ENCODE results near the gene LRRC56. TPM values are rescaled to one million over a fixed set of nuclear protein-coding genes. Genes with fewer than 3 reads are reported as not detected.

The LRRC56 gene
- total and polyA plus RNA-seq, 9 of the 15 experiments (the other 6 are each of a cell fraction or from before 2014, with no cell fraction given), result 0.03 to 4.5 (median 1.0) TPM; not detected in 1

DNA sequence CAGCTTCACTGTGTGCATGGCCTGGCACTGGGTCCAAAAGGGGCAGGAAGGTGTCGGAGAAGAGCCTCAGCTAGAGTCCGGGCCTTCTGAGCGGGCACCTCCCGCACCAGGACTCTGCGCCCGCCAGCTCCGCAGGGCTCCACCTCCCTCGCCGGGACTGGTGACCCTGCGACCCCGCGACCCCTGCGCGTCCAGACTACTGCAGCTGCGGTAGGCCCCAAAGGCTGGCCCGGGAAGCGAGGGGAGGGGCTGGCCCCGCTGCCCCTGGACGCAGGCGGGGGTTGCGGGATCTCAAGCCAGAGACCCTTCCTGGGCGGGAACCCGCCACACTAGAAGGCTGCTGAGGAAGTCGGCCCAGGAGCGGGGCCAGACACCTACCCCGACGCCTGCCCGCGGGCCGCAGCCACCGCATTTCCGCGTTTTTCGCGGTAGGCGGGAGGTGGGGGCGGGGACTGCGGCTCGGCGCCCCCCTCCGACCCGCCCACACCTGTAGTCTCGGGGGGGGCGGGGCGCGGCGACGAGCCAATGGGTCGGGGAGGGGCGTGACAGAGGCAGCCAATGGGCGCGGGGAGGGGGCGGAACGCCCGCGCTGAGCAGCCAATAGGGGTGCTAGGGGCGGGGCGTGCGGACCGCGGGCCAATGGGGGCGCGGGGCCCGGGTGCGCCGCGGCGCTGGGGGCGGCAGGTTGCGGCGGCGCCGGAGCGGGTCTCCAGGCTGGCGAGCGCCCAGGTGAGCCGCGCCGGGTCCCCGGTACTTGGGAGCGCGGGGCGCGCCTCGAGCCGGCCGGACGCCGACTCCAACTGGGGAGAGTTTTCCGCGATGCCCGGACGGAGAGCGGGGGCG lies 23.2 kb downstream of the LRRC56 start, which contains the start of the genes LMNTD2 and RASSF7:
TSS of gene LMNTD2 (minus strand) at position 434 of the 843 bp plus-strand sequence. CDS start at position 412, 22 bp downstream.
TSS of gene RASSF7 (plus strand) at position 666 of the 843 bp plus-strand sequence. CDS start 799 bp downstream, outside the sequence.
- BruUV-seq (replicated peaks), result TSS peak; percentile 92
- 2% methylated on average over 41 of the region's 95 CpGs for WGBS (ENCODE audit: insufficient coverage, low coverage, missing lambda C conversion rate)
- Histone ChIP-seq H3K9me3 (replicated peaks; ENCODE audit: control insufficient read depth, insufficient read depth, low read depth, low read length) (no peaks in the 10 kb centered on the region), H3K4me1 (replicated peaks in 1 of 2; ENCODE audit: control insufficient read depth in 2 of 2, insufficient read depth in 2 of 2, low read length in 2 of 2) (peaks cover 19 to 83% of the 10 kb centered on the region in 2 experiments), H4K20me1 (replicated peaks; ENCODE audit: control insufficient read depth, insufficient read depth, low read length) (0 out of 2 replicates have a peak, but pooled peaks cover 5% of the 10 kb centered on the region), H3K4me3 (peak within 1 kb of the TSS; percentile 95), H3K79me2 (ENCODE audit: control insufficient read depth, insufficient read depth, low read length) (peaks cover 24% of the 10 kb centered on the region), H2AFZ (ENCODE audit: low read depth, low read length) (peak within 1 kb of the TSS; percentile 84), H3K36me3 (ENCODE audit: control insufficient read depth, insufficient read depth, low read length) (peaks cover 23% of the 10 kb centered on the region; the same call in 1 of the 3 replicates), H3K4me2 (ENCODE audit: insufficient read depth, low read length) (peak within 1 kb of the TSS; percentile 88), H3K27me3 (ENCODE audit: control insufficient read depth in 2 of 2, insufficient read depth in 2 of 2, low read length in 2 of 2) (no peaks in the 10 kb centered on the region), H3K9ac (ENCODE audit: insufficient read depth in 1 of 2, low read depth in 2 of 2, low read length in 2 of 2) (peak within 1 kb of the TSS; percentile 81 to 96), H3K27ac (ENCODE audit: extremely low read depth, low read depth, low read length) (peak within 1 kb of the TSS; percentile 89), H3K9me1 (ENCODE audit: control insufficient read depth, insufficient read depth, low read length) (peaks cover 2% of the 10 kb centered on the region)
- ChIA-PET CTCF (ENCODE audit: low intra/inter-chr PET ratio) (no interaction called here), POLR2A (interaction anchor here (0.5 to 1.3 kb wide), 10 partner anchors 10 to 314 kb away, joined by 3 to 5 read pairs (median 3); partner anchors contain the start of gene PNPLA2)
- peak; percentile 93 to 100 (median 98) for DNase-seq (ENCODE audit: extremely low read depth in 1 of 4, low spot score in 3 of 4)
- in situ Hi-C loops (cut with MboI) (no loop called here), intact Hi-C loops (cut with micrococcal nuclease) (loop anchor here (10.0 kb wide), 1 partner anchor 234 kb away; the partner anchor contains the start of genes CEND1 and SLC25A22)
- ATAC-seq, result peak; percentile 93
- FAIRE-seq, result no peak
- no peak; the same call in 1 of the 2 replicates for TF ChIP-seq CEBPZ (IDR thresholded peaks at IDR 0.05; ENCODE audit: borderline replicate concordance, low read depth, low read length)
- TF ChIP-seq NONO (IDR thresholded peaks at IDR 0.05; ENCODE audit: low read depth in 2 of 2, low read length in 1 of 2), result peak in 1 of 2 experiments; percentile 90; a peak in 2 of 4 replicates
- no peak for TF ChIP-seq RNF219 (CRISPR knock-in tag; IDR thresholded peaks at IDR 0.05)
- TF ChIP-seq, protein P1, sequence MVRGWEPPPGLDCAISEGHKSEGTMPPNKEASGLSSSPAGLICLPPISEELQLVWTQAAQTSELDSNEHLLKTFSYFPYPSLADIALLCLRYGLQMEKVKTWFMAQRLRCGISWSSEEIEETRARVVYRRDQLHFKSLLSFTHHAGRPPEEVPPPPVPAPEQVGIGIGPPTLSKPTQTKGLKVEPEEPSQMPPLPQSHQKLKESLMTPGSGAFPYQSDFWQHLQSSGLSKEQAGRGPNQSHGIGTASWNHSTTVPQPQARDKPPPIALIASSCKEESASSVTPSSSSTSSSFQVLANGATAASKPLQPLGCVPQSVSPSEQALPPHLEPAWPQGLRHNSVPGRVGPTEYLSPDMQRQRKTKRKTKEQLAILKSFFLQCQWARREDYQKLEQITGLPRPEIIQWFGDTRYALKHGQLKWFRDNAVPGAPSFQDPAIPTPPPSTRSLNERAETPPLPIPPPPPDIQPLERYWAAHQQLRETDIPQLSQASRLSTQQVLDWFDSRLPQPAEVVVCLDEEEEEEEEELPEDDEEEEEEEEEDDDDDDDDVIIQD (CRISPR knock-in tag; IDR thresholded peaks at IDR 0.05), result peak; percentile 73; the same call in 1 of the 2 replicates
- no peak for TF ChIP-seq NELFE (IDR thresholded peaks at IDR 0.05; ENCODE audit: insufficient read depth, insufficient read length)
- TF ChIP-seq, protein P2, sequence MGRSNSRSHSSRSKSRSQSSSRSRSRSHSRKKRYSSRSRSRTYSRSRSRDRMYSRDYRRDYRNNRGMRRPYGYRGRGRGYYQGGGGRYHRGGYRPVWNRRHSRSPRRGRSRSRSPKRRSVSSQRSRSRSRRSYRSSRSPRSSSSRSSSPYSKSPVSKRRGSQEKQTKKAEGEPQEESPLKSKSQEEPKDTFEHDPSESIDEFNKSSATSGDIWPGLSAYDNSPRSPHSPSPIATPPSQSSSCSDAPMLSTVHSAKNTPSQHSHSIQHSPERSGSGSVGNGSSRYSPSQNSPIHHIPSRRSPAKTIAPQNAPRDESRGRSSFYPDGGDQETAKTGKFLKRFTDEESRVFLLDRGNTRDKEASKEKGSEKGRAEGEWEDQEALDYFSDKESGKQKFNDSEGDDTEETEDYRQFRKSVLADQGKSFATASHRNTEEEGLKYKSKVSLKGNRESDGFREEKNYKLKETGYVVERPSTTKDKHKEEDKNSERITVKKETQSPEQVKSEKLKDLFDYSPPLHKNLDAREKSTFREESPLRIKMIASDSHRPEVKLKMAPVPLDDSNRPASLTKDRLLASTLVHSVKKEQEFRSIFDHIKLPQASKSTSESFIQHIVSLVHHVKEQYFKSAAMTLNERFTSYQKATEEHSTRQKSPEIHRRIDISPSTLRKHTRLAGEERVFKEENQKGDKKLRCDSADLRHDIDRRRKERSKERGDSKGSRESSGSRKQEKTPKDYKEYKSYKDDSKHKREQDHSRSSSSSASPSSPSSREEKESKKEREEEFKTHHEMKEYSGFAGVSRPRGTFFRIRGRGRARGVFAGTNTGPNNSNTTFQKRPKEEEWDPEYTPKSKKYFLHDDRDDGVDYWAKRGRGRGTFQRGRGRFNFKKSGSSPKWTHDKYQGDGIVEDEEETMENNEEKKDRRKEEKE (IDR thresholded peaks at IDR 0.05; ENCODE audit: borderline replicate concordance in 1 of 2, control insufficient read depth in 1 of 2, low read depth in 2 of 2, low read length in 1 of 2), result no peak
